ENCODE measurements around the gene HIP1.
"Not testable (repeated sequence)": the region's sequence is repeated elsewhere in the genome, so short reads cannot be mapped to it uniquely, and the experiment has no call there.

HIP1 gene

DNA sequence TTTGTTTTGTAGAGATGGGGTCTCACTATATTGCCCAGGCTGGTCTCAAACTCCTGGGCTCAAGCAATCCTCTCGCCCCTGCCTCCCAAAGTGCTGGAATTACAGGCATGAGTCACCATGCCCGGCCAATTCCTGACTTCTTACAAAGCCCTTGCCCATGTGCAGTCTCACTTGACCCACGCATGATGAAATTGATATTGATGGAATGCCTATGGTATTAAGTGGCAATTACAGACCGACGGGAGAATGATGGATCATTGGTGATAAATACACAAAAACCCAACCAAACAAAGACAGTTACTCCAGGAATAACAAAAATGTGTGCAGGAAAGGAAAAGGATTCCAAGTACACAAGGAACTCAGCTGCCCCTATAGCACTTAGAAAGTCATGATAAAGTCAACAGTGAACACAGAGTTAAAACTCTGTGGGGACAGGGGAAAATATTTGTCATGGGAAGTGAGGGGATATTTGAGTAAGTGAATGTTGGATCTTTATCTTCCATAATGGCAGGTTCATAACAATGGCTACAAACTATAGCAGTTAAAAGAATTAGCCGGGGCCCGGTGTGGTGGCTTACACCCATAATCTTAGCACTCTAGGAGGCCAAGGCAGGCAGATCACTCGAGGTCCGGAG is 21.6 kb downstream of the HIP1 start:
- DNase-seq (ENCODE audit: low read depth in 2 of 2) = no peak

DNA sequence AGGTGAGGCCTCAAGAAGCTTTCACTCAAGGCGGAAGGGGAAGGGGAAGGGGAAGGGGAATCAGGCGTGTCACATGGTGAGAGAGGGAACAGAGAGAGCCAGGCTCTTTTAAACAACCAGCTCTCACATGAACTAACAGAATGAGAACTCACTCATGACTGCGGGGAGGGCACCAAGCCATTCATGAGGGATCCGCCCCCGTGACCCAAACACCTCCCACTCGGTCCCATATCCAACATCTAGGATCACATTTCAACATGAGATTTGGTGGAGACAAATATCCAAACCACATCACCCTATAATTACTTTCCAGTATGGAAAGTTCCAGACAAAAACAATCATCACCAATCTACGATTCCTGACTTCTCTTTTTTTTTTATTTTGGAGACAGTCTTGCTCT is 22.9 kb downstream of the HIP1 start:
- DNase-seq (ENCODE audit: low read depth in 2 of 2) = no peak

DNA sequence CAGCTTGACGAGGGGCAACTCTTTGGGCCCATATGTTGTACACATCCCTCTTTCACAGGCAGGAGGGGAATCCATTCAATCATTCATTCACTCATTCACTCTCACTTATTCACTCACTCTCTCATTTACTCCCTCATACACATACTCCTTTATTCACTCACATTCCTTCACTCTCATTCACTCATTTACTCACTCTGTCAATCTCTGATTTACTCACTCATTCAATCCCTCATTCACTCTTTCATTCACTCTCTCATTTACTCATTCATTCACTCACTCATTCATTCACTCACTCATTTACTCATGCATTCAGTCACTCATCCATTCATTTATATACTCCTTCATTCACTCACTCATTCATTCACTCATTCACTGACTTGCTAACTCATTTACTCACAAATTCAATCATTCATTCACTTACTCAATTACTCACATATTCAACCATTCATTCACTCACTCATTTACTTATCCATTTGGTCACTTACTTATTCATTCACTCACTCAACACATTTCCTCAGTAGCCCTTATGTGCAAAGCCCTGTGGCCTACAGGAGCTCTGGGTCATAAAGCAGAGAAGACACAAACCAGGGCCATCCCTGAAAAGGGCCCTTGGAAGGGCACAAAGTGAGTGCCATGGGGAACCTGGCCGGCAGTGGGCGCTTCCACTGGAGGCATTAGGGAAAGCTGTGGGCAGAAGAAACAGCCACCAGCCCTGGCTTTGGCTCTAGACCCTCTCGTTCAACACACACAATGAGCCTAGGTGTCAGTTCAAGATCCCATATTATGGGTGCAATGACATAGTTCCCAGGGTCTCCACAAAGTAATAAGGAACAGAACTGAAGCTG is 26.0 kb downstream of the HIP1 start:
- no peak for DNase-seq (ENCODE audit: low read depth in 2 of 2)

- DNase-seq (ENCODE audit: low read depth in 2 of 2) = no peak
Measured at GRCh38 chr7:75711656-75712514, 26.9 kb downstream of the HIP1 start.

GRCh38 chr7:75711076-75711475 is 27.7 kb downstream of the HIP1 start:
- DNase-seq (ENCODE audit: low read depth in 2 of 2) = no peak

GRCh38 chr7:75704928-75705327 is 33.8 kb downstream of the HIP1 start:
- DNase-seq (ENCODE audit: low read depth in 2 of 2) = no peak

- DNase-seq (ENCODE audit: low read depth in 2 of 2) = no peak
Measured at GRCh38 chr7:75702515-75702914, 36.2 kb downstream of the HIP1 start.

- no peak for DNase-seq (ENCODE audit: low read depth in 2 of 2)
Measured at GRCh38 chr7:75699993-75700392, 38.7 kb downstream of the HIP1 start.

GRCh38 chr7:75698358-75698757 is 40.4 kb downstream of the HIP1 start:
- DNase-seq (ENCODE audit: low read depth in 2 of 2) = no peak

- no peak for DNase-seq (ENCODE audit: low read depth in 2 of 2)
Measured at GRCh38 chr7:75696263-75697037, 42.3 kb downstream of the HIP1 start.

DNA sequence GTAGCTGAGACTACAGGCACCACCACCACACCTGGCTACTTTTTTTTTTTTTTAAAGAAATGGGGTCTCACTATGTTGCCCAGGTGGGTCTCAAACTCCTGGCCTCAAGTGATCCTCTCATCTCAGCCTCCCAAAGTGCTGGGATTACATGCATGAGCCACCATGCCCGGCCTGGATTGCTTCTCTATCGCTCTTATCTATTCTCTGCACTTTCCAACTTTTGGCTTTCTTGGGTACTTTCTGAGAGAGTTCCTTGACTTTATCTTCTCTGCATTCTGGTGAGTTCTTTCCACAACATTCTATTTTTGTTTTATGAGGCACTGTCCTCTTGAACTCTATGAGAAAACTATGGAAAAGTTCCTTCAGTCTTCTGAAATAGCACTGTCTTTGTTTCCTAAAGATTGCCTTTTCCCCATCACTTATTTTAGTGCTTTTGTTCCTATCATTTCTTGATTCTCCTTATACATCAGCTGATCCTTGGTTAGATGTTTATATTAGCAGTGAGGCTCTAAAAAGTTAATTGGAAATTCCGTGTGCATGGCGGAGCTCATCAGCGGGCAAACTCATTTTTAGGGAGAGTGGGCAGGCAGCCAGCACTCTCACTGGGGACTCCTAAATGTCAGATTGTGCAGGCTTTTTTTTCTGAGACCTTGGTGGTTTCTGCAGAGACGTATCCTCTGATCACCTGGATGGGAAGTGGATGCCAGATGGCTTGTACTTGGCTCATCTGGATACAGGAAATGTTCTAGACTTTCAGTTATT is 43.9 kb downstream of the HIP1 start:
- DNase-seq (ENCODE audit: low read depth in 2 of 2) = no peak

- not testable (repeated sequence) for DNase-seq (ENCODE audit: low read depth in 2 of 2)
Measured at GRCh38 chr7:75693668-75694067, 45.1 kb downstream of the HIP1 start.

- DNase-seq (ENCODE audit: low read depth in 2 of 2) = no peak
Measured at GRCh38 chr7:75691793-75692543, 46.8 kb downstream of the HIP1 start.

DNA sequence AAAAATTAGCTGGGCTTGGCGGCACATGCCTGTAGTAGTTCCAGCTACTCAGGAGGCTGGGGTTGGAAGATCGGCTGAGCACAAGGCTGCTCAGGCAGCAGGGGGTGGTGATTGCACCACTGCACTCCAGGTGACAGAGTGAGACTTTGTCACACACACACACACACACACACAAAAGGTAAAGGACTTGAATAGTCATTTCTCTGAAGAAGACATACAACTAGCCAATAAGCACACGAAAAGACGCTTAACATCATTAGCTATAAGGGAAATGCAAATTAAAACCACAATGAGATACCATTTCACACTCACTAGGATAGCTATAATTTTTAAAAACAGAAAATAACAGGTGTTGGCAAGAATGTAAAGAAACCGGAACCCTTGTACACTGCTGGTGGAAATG is 48.6 kb downstream of the HIP1 start:
- DNase-seq (ENCODE audit: low read depth in 2 of 2) = no peak

GRCh38 chr7:75689246-75690099 is 49.3 kb downstream of the HIP1 start:
- no peak for DNase-seq (ENCODE audit: low read depth in 2 of 2)

- DNase-seq (ENCODE audit: low read depth in 2 of 2) = no peak
Measured at GRCh38 chr7:75688200-75689136, 50.3 kb downstream of the HIP1 start.

- DNase-seq (ENCODE audit: low read depth in 2 of 2) = no peak
Measured at GRCh38 chr7:75687246-75688088, 51.3 kb downstream of the HIP1 start.

Data from activated CD4-positive, alpha-beta T cell treated with anti-CD3 and anti-CD28 coated beads for 24 hours (primary cell).